Urinary bladder (tissue), 4 donors: ENCODE results near the gene OR5H6. TPM values are rescaled to one million over a fixed set of nuclear protein-coding genes. Genes with fewer than 3 reads are reported as not detected.
"Not testable (repeated sequence)": the region's sequence is repeated elsewhere in the genome, so short reads cannot be mapped to it uniquely, and the experiment has no call there.

Source experiments
- DNase-seq: peaks from one replicate; pipeline ENCODE4 v3.0.0-alpha.2; 2015; ENCODE audit errors: extremely low spot score
- H3K27ac ChIP-seq: one replicate; pipeline ENCODE4 v1.5.1; 2013; ENCODE audit warnings: low read depth, mild to moderate bottlenecking, moderate library complexity
- H3K36me3 ChIP-seq: one replicate; pipeline ENCODE4 v1.6.1; 2013; ENCODE audit warnings: mild to moderate bottlenecking, moderate library complexity; ENCODE audit not compliant: insufficient read depth
- H3K4me1 ChIP-seq: one replicate; pipeline ENCODE4 v1.6.1; 2013; ENCODE audit warnings: mild to moderate bottlenecking, moderate library complexity; ENCODE audit not compliant: insufficient read depth
- H3K4me3 ChIP-seq: one replicate; pipeline ENCODE4 v1.5.1; 2013; ENCODE audit warnings: low read depth, low read length
- WGBS: extraction: QIAGEN DNeasy Blood & Tissue Kit; methylation state at CpG from one replicate; pipeline ENCODE4 v1.1.7; 2013; 5-methylcytosine and 5-hydroxymethylcytosine counted together
- polyA plus RNA-seq: library from polyadenylated mRNA; stranded (reverse); fragments of 200-250 nt; gene quantifications from one replicate; pipeline ENCODE4 v1.2.3, GENCODE V29; 2013
- total RNA-seq: library from RNA; depleted of rRNA; stranded (reverse); fragments of >200 nt; gene quantifications from one replicate; pipeline ENCODE4 v1.2.3, GENCODE V29; 2014
- donor health status: healthy with polysubstance abuse.
- donor health status: healthy.

Gene OR5H6
- not detected for total RNA-seq
- polyA plus RNA-seq = not detected

- 68% methylated on average over 3 of the region's 3 CpGs for WGBS
Observed at GRCh38 chr3:98263944-98264343, at the start of gene OR5H6. TSS of gene OR5H6 (plus strand) at chr3:98264244. CDS start at chr3:98264333, 89 bp downstream.

GRCh38 chr3:98215051-98215450 is 49.0 kb upstream of the OR5H6 start:
- DNase-seq = no peak

More at GRCh38 chr3:98263944-98264343, at the start of gene OR5H6:
- Histone ChIP-seq H3K36me3 (no peaks in the 10 kb centered on the region), H3K27ac (no peak within 1 kb of the TSS), H3K4me1 (no peaks in the 10 kb centered on the region), H3K4me3 (no peak within 1 kb of the TSS)
- no peak for DNase-seq

GRCh38 chr3:98223907-98224672 is 40.0 kb upstream of the OR5H6 start:
- no peak overlapping the region for H3K27ac ChIP-seq
- H3K4me3 ChIP-seq = no peak overlapping the region
- no peak for DNase-seq
- 72% methylated on average over 6 of the region's 6 CpGs for WGBS
- no peaks in the 10 kb centered on the region for H3K4me1 ChIP-seq
- H3K36me3 ChIP-seq = no peaks in the 10 kb centered on the region

More at GRCh38 chr3:98215051-98215450, 49.0 kb upstream of the OR5H6 start:
- Histone ChIP-seq H3K27ac (no peak overlapping the region), H3K4me3 (no peak overlapping the region), H3K36me3 (no peaks in the 10 kb centered on the region), H3K4me1 (peaks cover 1% of the 10 kb centered on the region)
- 68% methylated on average over 3 of the region's 3 CpGs for WGBS

- no peaks in the 10 kb centered on the region for H3K36me3 ChIP-seq
- no peak for DNase-seq
- WGBS = 88% methylated on average over 2 of the region's 2 CpGs
- H3K4me1 ChIP-seq = no peaks in the 10 kb centered on the region
- H3K4me3 ChIP-seq = no peak overlapping the region
- H3K27ac ChIP-seq = no peak overlapping the region
Observed at GRCh38 chr3:98232489-98232888, 31.6 kb upstream of the OR5H6 start.

- no peaks in the 10 kb centered on the region for H3K36me3 ChIP-seq
- no peak for DNase-seq
- no peak overlapping the region for H3K27ac ChIP-seq
- no peaks in the 10 kb centered on the region for H3K4me1 ChIP-seq
- 66% methylated on average over 5 of the region's 5 CpGs for WGBS
- no peak overlapping the region for H3K4me3 ChIP-seq
Observed at GRCh38 chr3:98233468-98233867, 30.6 kb upstream of the OR5H6 start.

- H3K4me3 ChIP-seq = no peak overlapping the region
- no peak for DNase-seq
- no peaks in the 10 kb centered on the region for H3K4me1 ChIP-seq
- no peaks in the 10 kb centered on the region for H3K36me3 ChIP-seq
- H3K27ac ChIP-seq = no peak overlapping the region
Observed at GRCh38 chr3:98240131-98240530, 23.9 kb upstream of the OR5H6 start.

GRCh38 chr3:98242155-98242554 is 21.9 kb upstream of the OR5H6 start:
- DNase-seq = no peak
- H3K27ac ChIP-seq = no peak overlapping the region
- no peaks in the 10 kb centered on the region for H3K4me1 ChIP-seq
- no peak overlapping the region for H3K4me3 ChIP-seq
- 56% methylated on average over 1 of the region's 1 CpG for WGBS
- H3K36me3 ChIP-seq = no peaks in the 10 kb centered on the region

GRCh38 chr3:98243843-98244242 is 20.2 kb upstream of the OR5H6 start:
- no peaks in the 10 kb centered on the region for H3K36me3 ChIP-seq
- H3K4me1 ChIP-seq = no peaks in the 10 kb centered on the region
- no peak overlapping the region for H3K27ac ChIP-seq
- H3K4me3 ChIP-seq = no peak overlapping the region
- no peak for DNase-seq
- WGBS = 63% methylated on average over 7 of the region's 7 CpGs

- WGBS = 92% methylated on average over 10 of the region's 10 CpGs
Observed at GRCh38 chr3:98246142-98246541, 17.9 kb upstream of the OR5H6 start.

GRCh38 chr3:98256026-98256425 is 8.0 kb upstream of the OR5H6 start:
- not testable (repeated sequence) for H3K36me3 ChIP-seq, H3K4me3 ChIP-seq, DNase-seq, H3K4me1 ChIP-seq, H3K27ac ChIP-seq
- WGBS = 64% methylated on average over 5 of the region's 5 CpGs

More at GRCh38 chr3:98246142-98246541, 17.9 kb upstream of the OR5H6 start:
- Histone ChIP-seq H3K4me1 (no peaks in the 10 kb centered on the region), H3K4me3 (no peak overlapping the region), H3K36me3 (no peaks in the 10 kb centered on the region), H3K27ac (no peak overlapping the region)
- DNase-seq = no peak

- Histone ChIP-seq H3K27ac (no peak overlapping the region), H3K4me3 (no peak overlapping the region), H3K4me1 (no peaks in the 10 kb centered on the region), H3K36me3 (no peaks in the 10 kb centered on the region)
- DNase-seq = no peak
- 72% methylated on average over 2 of the region's 2 CpGs for WGBS
Observed at GRCh38 chr3:98259707-98260106, 4.3 kb upstream of the OR5H6 start.

GRCh38 chr3:98262046-98262445 is 2.0 kb upstream of the OR5H6 start:
- no peaks in the 10 kb centered on the region for H3K36me3 ChIP-seq
- no peak for DNase-seq
- WGBS = 64% methylated on average over 2 of the region's 2 CpGs

GRCh38 chr3:98269846-98270245 is 5.8 kb downstream of the OR5H6 start:
- no peak for DNase-seq
- H3K4me1 ChIP-seq = no peaks in the 10 kb centered on the region
- H3K36me3 ChIP-seq = no peaks in the 10 kb centered on the region
- no peak overlapping the region for H3K4me3 ChIP-seq
- 84% methylated on average over 3 of the region's 3 CpGs for WGBS
- no peak overlapping the region for H3K27ac ChIP-seq

More at GRCh38 chr3:98262046-98262445, 2.0 kb upstream of the OR5H6 start:
- no peak overlapping the region for H3K27ac ChIP-seq
- H3K4me3 ChIP-seq = no peak overlapping the region
- H3K4me1 ChIP-seq = no peaks in the 10 kb centered on the region

GRCh38 chr3:98272126-98272525 is 8.1 kb downstream of the OR5H6 start:
- Histone ChIP-seq H3K36me3 (no peaks in the 10 kb centered on the region), H3K27ac (no peak overlapping the region), H3K4me3 (no peak overlapping the region), H3K4me1 (no peaks in the 10 kb centered on the region)
- no peak for DNase-seq
- WGBS = 86% methylated on average over 3 of the region's 3 CpGs
